NCI-H1092 (cell line): ENCODE results near the gene C6orf141.

Source experiments
- DNase-seq: peaks from one replicate; lab custom pipeline; 2025; lab: John Stamatoyannopoulos, UW

C6orf141 gene

GRCh38 chr6:49550492-49551077, at the start of gene C6orf141:
C6orf141 (plus strand) TSS chr6:49550668; CDS start chr6:49550793, 125 bp downstream.
- DNase-seq, result no peak

- no peak for DNase-seq
These were observed 45.8 kb upstream of the C6orf141 start for GRCh38 chr6:49504666-49505065.

GRCh38 chr6:49506569-49507111, 43.8 kb upstream of the C6orf141 start:
- DNase-seq, result no peak

GRCh38 chr6:49509342-49509741, 41.1 kb upstream of the C6orf141 start:
- no peak for DNase-seq

GRCh38 chr6:49513153-49513989, 37.1 kb upstream of the C6orf141 start:
- DNase-seq, result no peak

GRCh38 chr6:49514571-49515484, 35.6 kb upstream of the C6orf141 start:
- no peak for DNase-seq

GRCh38 chr6:49515485-49516146, 34.9 kb upstream of the C6orf141 start:
- DNase-seq, result no peak

GRCh38 chr6:49516147-49516505, 34.3 kb upstream of the C6orf141 start:
- DNase-seq, result no peak

- DNase-seq, result no peak
These were observed 32.5 kb upstream of the C6orf141 start for GRCh38 chr6:49517919-49518318.

- no peak for DNase-seq
These were observed 30.8 kb upstream of the C6orf141 start for GRCh38 chr6:49519660-49520059.

- DNase-seq, result peak; percentile 2
These were observed 27.5 kb upstream of the C6orf141 start for GRCh38 chr6:49522710-49523593.

- DNase-seq, result no peak
These were observed 26.6 kb upstream of the C6orf141 start for GRCh38 chr6:49523901-49524300.

- DNase-seq, result no peak
These were observed 25.9 kb upstream of the C6orf141 start for GRCh38 chr6:49524541-49524940.

- no peak for DNase-seq
These were observed 23.9 kb upstream of the C6orf141 start for GRCh38 chr6:49526598-49526997.

GRCh38 chr6:49527320-49527719, 23.1 kb upstream of the C6orf141 start:
- DNase-seq, result no peak

GRCh38 chr6:49528571-49528970, 21.9 kb upstream of the C6orf141 start:
- DNase-seq, result no peak

GRCh38 chr6:49530141-49530776, 20.2 kb upstream of the C6orf141 start:
- no peak for DNase-seq

- DNase-seq, result peak; percentile 45
These were observed 18.5 kb upstream of the C6orf141 start for GRCh38 chr6:49531774-49532569.

GRCh38 chr6:49535795-49536194, 14.7 kb upstream of the C6orf141 start:
- DNase-seq, result no peak
